ENCODE measurements around the gene SLC25A6.
A peak's percentile ranks its signal among the peaks of the same experiment; 100 is the strongest.
"Not testable (repeated sequence)": the region's sequence is repeated elsewhere in the genome, so short reads cannot be mapped to it uniquely, and the experiment has no call there.

Gene SLC25A6

DNA sequence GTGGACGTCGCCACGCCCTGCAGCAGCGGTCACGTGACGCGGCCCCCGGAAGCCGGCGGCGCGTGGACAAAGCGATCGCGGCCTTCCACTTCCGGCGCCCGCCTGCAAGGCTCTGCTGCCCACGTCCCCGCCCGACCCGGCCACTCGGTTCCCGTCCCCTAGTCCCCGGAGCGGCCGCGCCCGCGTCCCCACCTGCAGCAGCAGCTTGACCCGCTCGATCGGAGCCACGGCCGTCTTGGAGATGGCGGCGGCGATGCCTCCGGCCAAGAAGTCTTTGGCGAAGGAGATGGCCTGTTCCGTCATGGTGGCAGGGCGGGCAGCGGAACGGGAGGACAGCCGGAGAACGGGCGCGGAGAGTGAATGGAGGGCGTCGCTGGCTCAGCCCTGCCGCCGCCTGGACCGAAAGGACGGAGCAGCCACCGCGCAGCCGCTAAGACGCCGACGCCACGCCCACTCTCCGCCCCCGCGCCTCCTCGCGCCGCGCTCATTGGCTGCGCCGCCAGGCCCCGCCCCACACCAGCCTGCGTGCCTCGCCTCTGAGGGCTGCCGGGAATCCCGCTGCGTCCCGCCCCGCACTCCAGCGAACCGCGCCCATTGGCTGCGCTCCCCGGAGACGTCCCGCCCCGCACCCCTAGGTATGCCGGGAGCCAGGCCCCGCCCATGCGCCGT lies at the start of gene SLC25A6:
SLC25A6 (minus strand) TSS at position 407 of the 669 bp plus-strand sequence; CDS start at position 303, 104 bp downstream.
- peak; percentile 96 for DNase-seq (ENCODE audit: low spot score)

DNA sequence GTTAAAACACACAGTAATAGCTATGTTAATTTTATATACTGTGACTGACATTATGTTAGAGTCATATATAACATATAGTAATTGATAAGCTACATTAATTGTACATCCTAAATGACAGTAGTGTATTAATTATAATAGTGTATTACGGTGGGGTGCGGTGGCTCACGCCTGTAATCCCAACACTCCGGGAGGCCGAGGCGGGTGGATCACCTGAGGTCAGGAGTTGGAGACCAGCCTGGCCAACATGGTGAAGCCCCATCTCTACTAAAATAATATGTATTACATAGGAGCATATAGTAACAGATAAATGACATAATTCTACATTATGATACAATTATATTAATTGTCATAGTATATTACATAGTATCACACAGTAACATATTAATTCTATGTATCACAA lies 48.6 kb upstream of the SLC25A6 start:
- no peak for DNase-seq (ENCODE audit: low spot score)

DNA sequence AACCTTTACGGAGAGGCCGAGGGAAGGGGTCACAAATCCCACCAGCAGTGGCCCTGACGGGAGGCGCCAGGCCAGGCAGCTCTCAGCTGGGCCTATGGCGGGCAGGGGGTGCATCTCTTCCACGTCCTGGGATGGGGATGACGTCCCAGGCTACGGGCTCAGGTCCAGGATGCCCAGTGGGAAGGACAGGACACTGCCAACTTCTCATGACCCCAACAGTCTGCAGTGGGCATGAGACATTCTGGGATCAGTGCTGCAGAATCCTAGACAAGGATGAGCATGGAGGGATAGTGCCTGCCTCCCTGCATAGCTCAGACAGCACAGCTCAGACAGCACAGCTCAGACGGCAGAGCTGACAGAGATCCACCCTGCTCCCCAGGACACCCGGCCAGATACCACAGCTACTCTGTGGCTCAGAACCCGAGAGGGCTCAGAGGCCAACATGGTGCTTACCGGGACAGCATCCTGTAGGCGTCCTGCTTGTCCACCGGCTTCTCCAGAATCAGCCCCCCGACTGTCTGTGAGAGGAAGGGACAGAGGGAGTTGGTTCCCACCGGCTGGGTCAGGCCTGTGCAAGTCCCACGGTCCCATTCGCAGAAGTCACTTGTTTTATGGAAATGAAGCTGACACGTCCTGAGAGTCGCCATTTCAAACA lies 43.5 kb upstream of the SLC25A6 start:
- DNase-seq (ENCODE audit: low spot score), result no peak

DNA sequence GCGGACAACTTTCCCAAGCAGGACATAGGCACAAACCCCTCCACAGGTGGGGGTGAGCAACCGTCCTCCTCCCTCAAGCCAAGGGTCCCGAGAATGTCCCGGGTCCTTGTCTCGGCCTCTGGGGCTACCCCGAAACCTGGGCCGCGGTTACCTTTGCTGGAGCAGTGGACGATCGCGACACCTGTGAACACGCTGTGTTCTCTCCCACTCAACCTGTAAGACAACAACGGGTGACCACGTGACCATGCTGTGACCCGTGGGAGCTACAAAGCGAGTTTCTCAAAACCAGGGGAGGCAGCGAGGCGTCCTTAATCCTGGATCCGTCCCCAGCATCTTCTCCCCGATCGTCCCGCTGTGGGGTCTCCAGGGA lies 42.9 kb upstream of the SLC25A6 start:
- DNase-seq (ENCODE audit: low spot score), result no peak

DNA sequence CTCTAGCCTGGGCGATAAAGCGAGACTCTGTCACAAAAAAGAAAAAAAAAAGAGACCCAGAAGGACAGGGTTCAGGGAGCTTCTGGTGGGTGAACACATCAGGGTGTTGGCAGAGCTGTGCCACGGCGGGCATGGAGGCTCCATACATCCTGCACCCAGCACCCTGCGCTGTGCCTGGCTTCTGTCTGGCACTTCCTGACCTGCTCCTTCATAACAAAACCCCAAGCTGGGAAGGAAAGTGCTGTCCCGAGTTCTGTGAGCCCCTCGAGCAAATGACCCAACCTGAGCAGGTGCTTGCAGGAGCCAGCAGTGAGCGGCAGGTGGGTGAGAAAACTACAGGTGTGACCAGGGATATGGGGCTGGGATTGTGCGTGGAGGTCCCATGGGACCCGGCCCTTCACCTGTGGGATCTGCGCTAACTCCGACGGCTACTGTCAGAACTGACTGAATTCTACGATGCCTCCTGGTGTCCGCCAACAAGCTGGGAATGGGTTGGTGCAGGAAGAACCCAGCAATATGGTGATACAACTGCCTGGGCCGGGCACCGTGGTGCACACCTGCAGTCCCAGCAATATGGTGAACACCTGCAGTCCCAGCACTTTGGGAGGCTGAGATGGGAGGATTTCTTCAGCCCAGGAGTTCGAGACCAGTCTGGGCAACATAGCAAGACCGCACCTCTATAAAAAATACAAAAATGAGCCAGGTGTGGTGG lies 41.9 kb upstream of the SLC25A6 start:
- DNase-seq (ENCODE audit: low spot score), result no peak

DNA sequence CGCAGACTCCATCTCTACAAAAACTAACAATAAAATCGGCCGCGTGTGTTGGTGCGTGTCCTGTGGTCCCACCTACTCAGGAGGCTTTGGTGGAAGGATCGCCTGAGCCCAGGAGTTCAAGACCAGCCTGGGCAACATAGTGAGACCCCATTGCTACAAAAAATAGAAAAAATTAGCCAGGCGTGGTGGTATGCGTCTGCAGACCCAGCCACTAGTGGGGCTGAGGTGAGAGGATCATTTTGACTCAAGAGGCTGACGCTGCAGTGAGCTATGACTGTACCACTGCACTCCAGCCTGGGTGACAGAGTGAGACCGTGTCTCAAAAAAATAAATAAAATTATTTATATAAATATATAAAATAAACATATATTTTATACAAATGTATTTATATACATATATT lies 38.5 kb upstream of the SLC25A6 start:
- no peak for DNase-seq (ENCODE audit: low spot score)

DNA sequence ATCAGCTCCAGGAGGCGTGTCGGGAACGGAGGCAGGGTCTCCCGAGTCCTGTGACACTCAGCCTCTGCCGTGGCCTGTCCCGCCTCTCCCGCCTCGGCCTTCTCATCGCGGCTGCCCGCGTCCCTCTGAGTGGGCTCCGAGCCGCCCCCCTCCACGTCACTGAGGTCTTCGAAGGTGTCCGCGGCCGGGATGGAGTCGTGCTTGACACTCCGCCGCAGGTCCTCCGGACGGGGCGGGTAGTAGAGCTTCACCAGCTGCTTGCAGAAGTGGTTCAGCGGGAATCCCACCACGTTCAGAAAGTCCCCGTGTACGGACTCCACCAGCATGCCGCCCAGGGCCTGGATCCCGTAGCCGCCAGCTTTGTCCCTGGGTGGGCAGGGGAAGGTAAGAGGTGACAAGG lies 35.8 kb upstream of the SLC25A6 start:
- no peak for DNase-seq (ENCODE audit: low spot score)

DNA sequence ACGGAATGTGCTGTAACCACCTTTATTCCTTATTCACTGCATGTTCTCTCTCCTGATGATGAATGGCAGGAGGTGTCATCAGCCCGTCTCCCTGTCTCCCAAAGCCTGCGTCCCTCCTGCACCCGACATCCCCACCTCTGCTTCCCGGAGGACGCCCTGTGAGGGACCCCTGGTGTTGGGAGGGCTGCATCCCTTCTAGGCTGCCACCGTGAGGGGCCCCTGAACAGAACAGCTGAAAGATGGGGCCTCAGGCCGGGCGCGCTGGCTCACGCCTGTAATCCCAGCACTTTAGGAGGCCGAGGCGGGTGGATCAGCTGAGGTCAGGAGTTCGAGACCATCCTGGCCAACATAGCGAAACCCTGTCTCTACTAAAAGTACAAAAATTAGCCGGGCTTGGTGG lies 34.4 kb upstream of the SLC25A6 start:
- DNase-seq (ENCODE audit: low spot score), result not testable (repeated sequence)

DNA sequence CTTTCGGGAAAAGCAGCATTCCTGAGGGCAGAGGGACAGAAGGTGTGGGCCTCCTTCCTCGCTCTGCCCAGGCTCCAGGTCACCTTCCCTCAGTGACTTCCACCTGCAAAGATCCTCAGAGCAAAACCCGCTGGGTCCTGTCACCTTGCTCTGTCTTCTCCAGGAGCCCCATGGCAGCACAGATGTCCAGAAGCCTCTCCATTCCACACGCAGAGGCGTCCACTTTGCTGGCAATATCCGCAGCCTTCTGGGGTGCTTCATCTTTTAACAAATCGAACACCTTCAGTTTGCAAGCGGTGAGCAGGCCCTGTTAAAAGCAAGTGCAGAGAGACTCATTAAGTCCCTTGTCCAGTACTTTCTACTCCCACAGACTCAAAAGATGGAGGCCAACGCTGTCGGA lies 33.5 kb upstream of the SLC25A6 start:
- DNase-seq (ENCODE audit: low spot score), result no peak

DNA sequence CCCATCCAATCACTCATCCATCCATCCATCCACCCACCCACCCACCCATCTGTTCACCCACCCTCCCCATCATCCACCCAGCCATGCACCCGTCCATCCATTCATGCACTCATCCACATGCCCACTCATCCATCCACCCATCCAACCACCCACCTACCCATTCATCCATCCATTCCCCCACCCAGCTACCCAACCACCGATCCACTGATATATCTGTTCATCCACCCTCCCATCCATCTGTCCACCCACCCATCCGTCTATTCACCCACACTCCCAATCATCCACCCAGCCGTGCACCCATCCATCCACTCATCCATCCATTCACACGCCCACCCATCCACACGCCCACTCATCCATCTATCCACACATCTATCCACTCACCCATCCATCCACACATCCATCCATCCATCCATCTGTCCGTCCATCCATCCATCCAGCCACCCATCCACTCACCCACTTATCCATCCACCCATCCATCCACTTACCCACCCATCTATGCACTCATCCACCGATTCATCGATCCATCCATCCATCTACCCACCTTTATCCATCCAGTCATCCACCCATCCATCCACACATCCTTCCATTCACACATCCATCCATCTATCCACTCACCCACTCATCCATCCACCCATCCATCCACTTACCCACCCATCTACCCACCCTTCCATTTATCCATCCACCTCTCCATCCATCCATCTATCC lies 32.4 kb upstream of the SLC25A6 start:
- DNase-seq (ENCODE audit: low spot score), result no peak

DNA sequence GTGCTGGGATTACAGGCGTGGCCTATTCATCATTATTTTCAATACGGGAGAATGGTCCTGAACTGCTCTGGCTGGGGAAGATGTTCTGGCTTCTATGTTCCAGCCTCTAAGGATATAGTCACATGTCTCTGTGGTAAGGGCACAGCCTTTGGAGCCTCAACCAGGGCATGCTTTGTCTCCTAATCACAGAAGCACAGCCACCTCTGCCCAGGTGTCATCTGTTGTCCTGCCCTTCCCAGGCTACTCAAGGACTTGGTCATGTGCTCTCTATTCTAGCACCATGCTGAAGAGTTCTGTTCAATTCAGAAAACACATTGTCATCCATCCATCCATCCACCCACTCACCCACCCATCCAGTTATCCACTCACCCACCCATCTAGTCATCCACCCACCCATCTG lies 31.3 kb upstream of the SLC25A6 start:
- DNase-seq (ENCODE audit: low spot score), result no peak

DNA sequence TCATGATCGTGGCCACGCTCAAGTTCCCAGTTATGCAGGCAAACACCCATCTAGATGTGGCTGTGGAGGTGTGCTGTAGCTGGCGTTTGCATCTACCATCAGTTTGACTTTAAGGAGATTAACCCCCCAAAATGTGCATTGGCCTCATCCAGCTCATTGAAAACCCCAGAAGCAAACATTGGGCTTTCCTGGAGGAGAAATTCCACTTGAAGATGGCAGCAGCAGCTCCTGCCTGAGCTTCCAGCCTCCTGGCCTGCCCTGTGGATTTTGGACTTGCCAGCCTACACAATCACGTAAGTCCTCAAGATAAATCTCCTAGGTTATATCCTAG lies 30.2 kb upstream of the SLC25A6 start:
- no peak for DNase-seq (ENCODE audit: low spot score)

DNA sequence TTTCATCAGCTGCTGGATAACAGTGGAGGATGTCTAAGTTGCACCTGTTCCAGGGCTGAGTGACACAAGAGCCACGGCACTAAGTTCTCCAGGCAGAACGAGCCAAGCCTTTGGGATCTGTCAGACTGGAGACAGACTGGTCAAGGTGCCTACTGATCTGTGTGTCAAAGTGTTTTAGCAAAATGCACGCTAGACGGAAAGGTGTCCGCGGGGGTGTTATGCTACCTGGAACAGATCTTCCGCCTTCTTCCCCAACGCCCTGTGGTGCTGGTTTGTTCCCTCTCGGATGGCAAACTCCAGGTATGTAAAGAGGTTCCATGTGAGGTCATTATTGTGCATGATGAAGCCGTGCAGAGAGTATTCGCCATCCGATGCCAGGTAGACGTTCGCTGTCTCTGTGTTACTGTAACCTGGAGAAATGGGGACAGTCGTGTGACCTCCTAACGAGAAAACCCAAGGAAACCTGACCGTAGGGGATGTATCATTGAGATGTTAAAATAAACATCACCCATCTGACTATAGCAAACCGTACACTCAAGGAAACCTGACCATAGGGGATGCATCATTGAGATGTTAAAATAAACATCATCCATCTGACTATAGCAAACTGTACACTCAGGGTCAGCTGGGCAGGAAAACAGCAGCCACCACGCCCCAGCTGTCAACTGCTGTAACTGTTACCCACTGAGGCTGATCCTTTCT lies 29.7 kb upstream of the SLC25A6 start:
- no peak for DNase-seq (ENCODE audit: low spot score)

DNA sequence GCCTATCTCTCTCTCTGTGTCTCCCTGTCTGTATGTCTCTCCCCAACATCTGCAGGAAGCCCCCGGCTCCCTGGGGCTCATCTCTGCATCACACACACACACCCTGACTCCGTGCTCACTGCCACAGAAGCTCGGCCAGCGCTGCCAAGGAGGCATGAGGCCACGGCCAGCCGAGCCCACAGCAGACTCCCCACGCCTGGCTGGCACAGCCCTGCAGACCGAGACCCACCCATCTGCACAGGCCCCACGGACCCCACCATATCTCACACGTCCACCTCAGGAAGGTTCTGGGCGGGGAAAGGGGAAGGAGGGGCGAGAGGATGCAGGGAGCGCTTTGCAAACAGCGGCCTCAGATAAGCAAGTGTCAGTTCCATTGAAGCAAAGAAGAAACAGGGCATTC lies 28.5 kb upstream of the SLC25A6 start:
- no peak for DNase-seq (ENCODE audit: low spot score)

DNA sequence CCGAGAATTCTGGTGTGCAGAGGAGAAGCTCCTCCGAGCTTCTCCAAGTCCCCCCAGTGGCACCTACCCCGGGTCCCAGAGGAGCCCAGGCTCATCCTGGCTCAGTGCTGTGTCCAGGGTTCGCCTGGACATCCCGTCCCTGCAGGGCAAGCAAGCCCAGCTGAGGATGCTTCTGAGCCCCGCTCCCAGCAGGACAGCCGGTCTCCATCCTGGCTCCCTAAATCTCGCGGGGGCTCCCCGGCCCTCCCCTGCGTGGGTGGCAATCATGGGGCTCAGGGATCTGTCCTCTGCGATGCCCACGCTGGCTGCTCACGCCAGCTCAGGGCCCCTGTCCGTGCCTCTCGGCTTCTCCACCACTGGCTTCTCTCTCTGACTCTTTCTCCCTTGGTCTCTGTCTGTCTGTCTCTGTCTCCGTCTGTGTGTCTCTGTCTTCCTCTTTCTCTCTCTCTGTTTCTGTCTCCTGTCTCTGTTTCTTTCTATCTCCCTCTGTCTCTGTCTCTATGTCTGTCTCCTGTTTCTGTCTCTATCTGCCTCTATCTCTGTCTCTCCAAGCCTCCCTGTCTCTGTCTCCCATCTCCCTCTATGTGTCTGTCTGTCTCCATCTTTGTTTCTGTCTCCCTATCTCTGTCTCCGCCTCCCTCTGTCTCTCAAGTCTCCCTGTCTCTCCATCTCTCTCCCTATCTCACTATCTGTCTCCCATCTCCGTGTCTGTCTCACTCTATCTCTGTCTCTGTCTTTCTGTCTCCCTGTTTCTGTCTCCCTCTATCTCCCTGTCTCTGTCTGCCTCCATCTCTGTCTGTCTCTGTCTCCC lies 27.8 kb upstream of the SLC25A6 start:
- DNase-seq (ENCODE audit: low spot score), result no peak

DNA sequence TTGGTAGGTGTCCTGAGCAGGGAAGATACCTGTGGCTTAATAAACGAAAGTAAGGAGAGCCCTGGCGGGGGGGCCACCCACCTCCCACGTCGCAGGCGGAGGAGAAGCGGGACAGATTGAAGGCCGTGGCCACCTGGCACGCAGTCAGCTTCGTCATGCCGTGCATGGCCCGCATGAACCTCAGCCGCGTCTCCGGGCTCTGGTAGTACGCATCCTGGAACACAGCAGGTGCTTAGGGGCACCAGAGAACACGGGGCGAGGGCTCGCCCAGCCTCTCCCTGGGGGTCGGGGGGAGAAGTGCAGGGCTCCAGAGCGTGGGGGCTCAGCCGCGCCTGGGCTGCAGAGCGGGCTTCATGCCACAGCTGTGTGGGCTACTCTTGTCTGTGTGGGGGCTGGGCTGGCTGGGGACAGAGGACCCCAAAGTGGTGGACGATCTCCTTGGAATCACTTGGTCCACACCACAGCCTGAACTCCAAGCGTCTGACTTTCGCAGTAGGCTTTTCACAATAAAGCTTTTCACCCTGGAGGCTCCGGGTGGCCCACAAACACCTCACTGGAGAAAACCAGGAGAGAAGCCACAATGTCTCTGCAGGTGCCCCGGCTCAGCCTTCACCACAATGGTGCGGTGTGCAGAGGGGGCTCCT lies 27.1 kb upstream of the SLC25A6 start:
- no peak for DNase-seq (ENCODE audit: low spot score)

DNA sequence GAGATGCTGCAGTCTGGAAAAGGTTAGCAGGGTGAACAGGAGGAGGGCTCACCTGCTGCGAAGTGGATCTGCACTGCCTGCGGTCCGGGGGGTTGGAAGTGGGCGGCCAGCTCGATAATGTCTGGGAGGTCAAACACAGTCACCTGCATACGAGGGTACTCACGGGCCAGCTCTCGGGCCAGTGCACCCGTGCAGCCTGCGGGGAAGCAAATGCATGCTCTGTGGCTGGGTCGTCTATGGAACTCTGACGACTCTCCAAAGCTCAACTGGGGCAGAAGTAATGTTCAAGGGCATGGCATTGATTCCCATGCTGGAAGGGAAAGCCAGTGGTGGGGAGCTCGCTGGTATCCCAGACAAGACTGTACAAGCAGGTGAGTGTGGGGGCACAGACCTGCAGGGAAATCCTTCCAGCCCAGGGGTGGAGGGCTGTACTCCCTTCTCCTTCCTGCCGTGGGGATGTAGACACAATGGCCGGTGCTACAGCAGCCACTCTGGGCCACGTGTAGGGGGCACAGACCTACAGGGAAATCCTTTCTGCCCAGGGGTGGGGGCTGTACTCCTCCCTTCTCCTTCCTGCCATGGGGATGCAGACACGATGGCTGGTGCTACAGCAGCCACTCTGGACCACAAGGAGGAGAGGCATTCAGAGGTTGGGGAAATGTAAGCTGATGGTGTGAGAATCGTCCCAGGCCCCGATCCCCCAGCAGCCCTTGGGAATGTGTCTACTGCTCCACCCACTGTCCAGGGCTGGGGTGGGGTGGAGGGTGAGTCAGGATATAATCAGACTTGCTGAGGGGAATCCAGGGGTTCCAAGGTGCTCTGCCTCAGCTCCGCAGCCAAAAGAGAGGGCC lies 26.2 kb upstream of the SLC25A6 start:
- DNase-seq (ENCODE audit: low spot score), result no peak

DNA sequence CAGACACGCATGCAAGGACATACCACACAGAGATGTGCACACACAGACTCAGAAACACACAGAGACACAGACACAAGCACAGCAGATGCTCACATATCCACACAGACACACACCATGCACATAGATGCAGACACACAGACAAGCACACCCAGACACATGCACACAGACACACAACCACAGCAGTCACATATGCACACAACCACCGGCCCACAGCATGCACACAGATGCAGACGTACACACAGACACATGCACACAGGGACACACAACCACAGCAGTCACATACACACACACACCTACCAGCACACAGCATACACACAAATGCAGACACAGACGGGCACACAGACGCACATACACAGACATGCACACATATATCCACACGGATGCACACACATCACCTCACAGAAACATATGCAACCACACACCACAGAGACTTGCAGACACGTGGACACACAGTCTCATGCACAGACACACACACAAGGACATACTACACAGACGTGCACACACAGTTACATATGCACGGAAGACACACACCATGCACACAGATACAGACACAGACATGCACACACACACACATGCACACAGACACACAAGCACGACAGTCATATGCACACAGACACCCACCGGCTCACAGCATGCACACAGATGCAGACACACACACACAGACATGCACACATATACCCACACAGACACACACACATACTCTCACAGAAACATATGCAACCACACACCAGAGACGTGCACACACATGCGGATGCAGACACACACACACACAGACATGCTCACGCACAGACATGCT lies 25.2 kb upstream of the SLC25A6 start:
- no peak for DNase-seq (ENCODE audit: low spot score)

DNA sequence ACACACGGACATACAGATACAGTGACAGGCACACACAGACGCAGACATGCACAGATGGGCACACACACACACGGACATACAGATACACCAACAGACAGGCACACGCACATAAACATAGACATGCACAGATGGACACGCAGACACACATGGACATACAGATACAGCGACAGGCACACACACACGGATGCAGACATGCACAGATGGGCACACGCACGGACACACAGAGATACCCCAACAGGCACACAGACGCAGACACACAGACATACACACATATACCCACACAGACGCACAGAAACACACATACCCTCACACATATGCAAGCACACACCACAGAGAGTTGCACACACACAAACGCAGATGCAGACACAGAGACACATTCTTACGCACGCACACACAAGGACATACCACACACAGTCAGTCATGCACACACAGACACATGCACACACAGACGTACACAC lies 24.4 kb upstream of the SLC25A6 start:
- no peak for DNase-seq (ENCODE audit: low spot score)

All from RKO (cell line).